ENCODE results near the gene SOWAHC.

The SOWAHC gene

GRCh38 chr2:109613081-109613921 lies 863 bp upstream of the SOWAHC start:
- Histone ChIP-seq H3K4me3 (IDR thresholded peaks at IDR 0.05; ENCODE audit: insufficient read depth, low read depth, low read length) (peak overlapping the region; percentile 49), H4K20me1 (ENCODE audit: insufficient read depth) (no peaks in the 10 kb centered on the region), H3K27me3 (ENCODE audit: insufficient read depth, low read depth) (no peaks in the 10 kb centered on the region), H3K4me2 (peak overlapping the region; percentile 81), H2AFZ (ENCODE audit: low read depth) (peak overlapping the region; percentile 78), H3K79me2 (ENCODE audit: insufficient read depth, low read depth) (peaks cover 19% of the 10 kb centered on the region; the same call in 1 of the 2 replicates), H3K9ac (peak overlapping the region; percentile 72), H3K36me3 (ENCODE audit: insufficient read depth) (no peaks in the 10 kb centered on the region), H3K4me1 (ENCODE audit: low read depth, poor library complexity, severe bottlenecking) (peaks cover 19% of the 10 kb centered on the region), H3K27ac (peak overlapping the region; percentile 69)
- TF ChIP-seq CTCF (conservative IDR thresholded peaks at IDR 0.05; ENCODE audit: low read depth, low read length): no peak

- no peak for TF ChIP-seq CTCF (conservative IDR thresholded peaks at IDR 0.05; ENCODE audit: low read depth, low read length)
These were observed 812 bp downstream of the SOWAHC start for GRCh38 chr2:109614715-109615636.

GRCh38 chr2:109615637-109616144 lies 1.5 kb downstream of the SOWAHC start:
- H3K27ac ChIP-seq: no peak overlapping the region
- peaks cover 19% of the 10 kb centered on the region; the same call in 1 of the 2 replicates for H3K79me2 ChIP-seq (ENCODE audit: insufficient read depth, low read depth)
- no peak overlapping the region for H2AFZ ChIP-seq (ENCODE audit: low read depth)
- H3K4me1 ChIP-seq (ENCODE audit: low read depth, poor library complexity, severe bottlenecking): peaks cover 19% of the 10 kb centered on the region
- H4K20me1 ChIP-seq (ENCODE audit: insufficient read depth): no peaks in the 10 kb centered on the region
- H3K4me2 ChIP-seq: no peak overlapping the region
- H3K4me3 ChIP-seq (IDR thresholded peaks at IDR 0.05; ENCODE audit: insufficient read depth, low read depth, low read length): no peak overlapping the region
- H3K36me3 ChIP-seq (ENCODE audit: insufficient read depth): no peaks in the 10 kb centered on the region
- no peak for TF ChIP-seq CTCF (conservative IDR thresholded peaks at IDR 0.05; ENCODE audit: low read depth, low read length)
- no peaks in the 10 kb centered on the region for H3K27me3 ChIP-seq (ENCODE audit: insufficient read depth, low read depth)
- H3K9ac ChIP-seq: no peak overlapping the region

More at GRCh38 chr2:109614715-109615636, 812 bp downstream of the SOWAHC start:
- Histone ChIP-seq H2AFZ (ENCODE audit: low read depth) (no peak overlapping the region), H4K20me1 (ENCODE audit: insufficient read depth) (no peaks in the 10 kb centered on the region), H3K4me1 (ENCODE audit: low read depth, poor library complexity, severe bottlenecking) (peaks cover 19% of the 10 kb centered on the region), H3K4me3 (IDR thresholded peaks at IDR 0.05; ENCODE audit: insufficient read depth, low read depth, low read length) (no peak overlapping the region), H3K27ac (no peak overlapping the region), H3K4me2 (no peak overlapping the region), H3K27me3 (ENCODE audit: insufficient read depth, low read depth) (no peaks in the 10 kb centered on the region), H3K79me2 (ENCODE audit: insufficient read depth, low read depth) (peaks cover 19% of the 10 kb centered on the region; the same call in 1 of the 2 replicates), H3K36me3 (ENCODE audit: insufficient read depth) (no peaks in the 10 kb centered on the region), H3K9ac (no peak overlapping the region)

- Histone ChIP-seq H3K27ac (no peak overlapping the region), H3K9ac (no peak overlapping the region), H3K4me1 (ENCODE audit: low read depth, poor library complexity, severe bottlenecking) (peaks cover 14% of the 10 kb centered on the region), H2AFZ (ENCODE audit: low read depth) (no peak overlapping the region), H3K79me2 (ENCODE audit: insufficient read depth, low read depth) (peaks cover 18% of the 10 kb centered on the region; the same call in 1 of the 2 replicates), H4K20me1 (ENCODE audit: insufficient read depth) (no peaks in the 10 kb centered on the region), H3K36me3 (ENCODE audit: insufficient read depth) (no peaks in the 10 kb centered on the region), H3K4me2 (no peak overlapping the region), H3K4me3 (IDR thresholded peaks at IDR 0.05; ENCODE audit: insufficient read depth, low read depth, low read length) (no peak overlapping the region), H3K27me3 (ENCODE audit: insufficient read depth, low read depth) (no peaks in the 10 kb centered on the region)
- no peak for TF ChIP-seq CTCF (conservative IDR thresholded peaks at IDR 0.05; ENCODE audit: low read depth, low read length)
These were observed 2.0 kb downstream of the SOWAHC start for GRCh38 chr2:109616184-109616583.

Data from KMS-11 (cell line).